ENCODE results near the gene BUB1.

DNA sequence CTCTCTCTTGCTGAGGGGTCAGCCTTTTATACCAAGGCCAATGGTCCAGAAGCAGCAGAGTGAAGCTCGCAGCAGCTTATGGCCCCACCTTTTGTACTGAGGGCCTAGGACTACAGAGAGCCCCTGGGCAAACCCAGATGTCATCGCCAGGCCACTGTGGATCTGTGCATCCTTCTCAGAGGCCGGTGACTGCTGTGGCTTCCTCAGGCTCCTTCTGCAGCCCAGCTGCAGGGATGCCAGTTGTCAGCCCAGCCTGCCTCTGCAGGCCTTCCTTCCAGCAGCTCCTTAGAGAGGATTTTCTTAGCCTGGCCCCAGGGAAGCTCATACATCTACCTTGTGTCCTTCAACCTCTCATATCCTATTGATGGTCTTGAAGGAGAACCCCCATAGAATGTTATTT is 48.0 kb upstream of the BUB1 start:
- no peak for TF ChIP-seq EZH2 (IDR thresholded peaks at IDR 0.05; ENCODE audit: insufficient read depth, poor library complexity, severe bottlenecking)
- no peak for TF ChIP-seq EZH2phosphoT487 (IDR thresholded peaks at IDR 0.05; ENCODE audit: insufficient read depth, low read depth)

Measured in GM23248 (cell line).